ENCODE results near the gene OPN1MW2. TPM values are rescaled to one million over a fixed set of nuclear protein-coding genes. Genes with fewer than 3 reads are reported as not detected.
"Not testable (repeated sequence)": the region's sequence is repeated elsewhere in the genome, so short reads cannot be mapped to it uniquely, and the experiment has no call there.

OPN1MW2 gene
- total and polyA plus RNA-seq, 9 donors = not detected

DNA sequence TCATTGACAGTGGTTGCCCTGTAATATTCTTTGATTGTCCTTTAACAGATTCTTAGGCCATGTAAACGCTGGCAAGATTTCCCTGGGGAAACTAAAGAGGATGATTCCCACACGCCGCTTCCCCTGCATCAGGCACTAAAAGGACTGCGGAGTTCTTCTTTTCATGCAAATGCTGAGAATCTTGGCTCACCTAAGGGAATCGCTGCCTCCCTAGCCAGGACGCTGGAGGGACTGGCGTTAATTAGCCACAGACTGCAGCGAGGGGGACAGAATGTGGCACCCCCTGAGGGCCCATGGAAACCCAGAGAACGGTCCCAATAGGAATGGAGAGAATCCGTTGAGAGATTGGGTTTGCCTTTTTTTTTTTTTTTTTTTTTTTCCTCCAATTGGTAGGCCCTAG is 8.1 kb upstream of the OPN1MW2 start:
- H3K9me3 ChIP-seq (replicated peaks; ENCODE audit: control insufficient read depth, low read depth, low read length); H3K36me3 ChIP-seq (ENCODE audit: control insufficient read depth, insufficient read depth, low read length); DNase-seq; H3K4me3 ChIP-seq (ENCODE audit: low read length); H3K27ac ChIP-seq (ENCODE audit: low read length); H3K27me3 ChIP-seq (ENCODE audit: control insufficient read depth, insufficient read depth, low read length); H3K4me1 ChIP-seq (ENCODE audit: control insufficient read depth, insufficient read depth, low read length): not testable (repeated sequence)
- no CpG with 5 or more reads among the region's 10 CpGs for WGBS (ENCODE audit: insufficient coverage)

DNA sequence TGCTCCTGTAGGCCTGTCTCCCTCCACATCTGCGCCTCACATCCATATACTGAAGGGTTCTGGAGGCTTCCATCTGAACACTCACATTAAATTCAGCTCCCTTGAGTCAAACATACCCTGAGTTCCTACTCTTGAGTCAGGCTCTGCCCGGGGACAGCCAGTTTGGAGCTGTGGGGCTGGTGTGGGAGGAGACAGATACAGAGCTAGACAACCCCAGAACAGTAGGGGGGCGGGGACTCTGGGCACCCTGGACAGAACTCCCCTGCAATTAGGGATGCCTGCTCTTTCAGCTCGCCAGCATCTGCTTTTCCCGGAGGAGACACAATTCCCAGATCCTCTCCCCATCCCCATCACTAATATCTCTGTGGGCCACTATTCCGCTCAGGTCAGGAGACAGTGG is 5.7 kb downstream of the OPN1MW2 start:
- H3K4me3 ChIP-seq (ENCODE audit: low read length); DNase-seq; H3K4me1 ChIP-seq (ENCODE audit: control insufficient read depth, insufficient read depth, low read length); H3K27me3 ChIP-seq (ENCODE audit: control insufficient read depth, insufficient read depth, low read length); H3K36me3 ChIP-seq (ENCODE audit: control insufficient read depth, insufficient read depth, low read length); H3K27ac ChIP-seq (ENCODE audit: low read length); H3K9me3 ChIP-seq (replicated peaks; ENCODE audit: control insufficient read depth, low read depth, low read length): not testable (repeated sequence)
- no CpG with 5 or more reads among the region's 6 CpGs for WGBS (ENCODE audit: insufficient coverage)

DNA sequence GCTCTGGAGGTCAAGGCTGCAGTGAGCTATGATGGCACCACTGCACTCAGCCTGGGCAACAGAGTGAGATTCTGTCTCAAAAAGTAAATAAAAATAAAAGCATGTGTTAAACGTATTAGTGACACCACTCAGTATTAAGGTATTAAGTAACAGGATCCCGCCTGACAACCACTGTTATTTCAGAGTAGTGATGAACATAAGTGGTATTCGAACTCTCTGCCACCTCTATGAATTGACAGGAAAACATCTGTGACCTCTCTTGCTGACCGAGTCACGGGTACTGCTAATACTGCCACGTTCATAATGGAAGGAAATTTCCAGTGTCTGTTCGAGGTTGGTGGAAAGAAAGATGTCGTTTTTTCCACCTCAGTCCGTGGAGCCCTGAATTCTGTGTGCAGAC is 7.2 kb downstream of the OPN1MW2 start:
- H3K27me3 ChIP-seq (ENCODE audit: control insufficient read depth, insufficient read depth, low read length); H3K36me3 ChIP-seq (ENCODE audit: control insufficient read depth, insufficient read depth, low read length); DNase-seq; H3K9me3 ChIP-seq (replicated peaks; ENCODE audit: control insufficient read depth, low read depth, low read length); H3K4me1 ChIP-seq (ENCODE audit: control insufficient read depth, insufficient read depth, low read length); H3K27ac ChIP-seq (ENCODE audit: low read length); H3K4me3 ChIP-seq (ENCODE audit: low read length): not testable (repeated sequence)
- no CpG with 5 or more reads among the region's 9 CpGs for WGBS (ENCODE audit: insufficient coverage)

DNA sequence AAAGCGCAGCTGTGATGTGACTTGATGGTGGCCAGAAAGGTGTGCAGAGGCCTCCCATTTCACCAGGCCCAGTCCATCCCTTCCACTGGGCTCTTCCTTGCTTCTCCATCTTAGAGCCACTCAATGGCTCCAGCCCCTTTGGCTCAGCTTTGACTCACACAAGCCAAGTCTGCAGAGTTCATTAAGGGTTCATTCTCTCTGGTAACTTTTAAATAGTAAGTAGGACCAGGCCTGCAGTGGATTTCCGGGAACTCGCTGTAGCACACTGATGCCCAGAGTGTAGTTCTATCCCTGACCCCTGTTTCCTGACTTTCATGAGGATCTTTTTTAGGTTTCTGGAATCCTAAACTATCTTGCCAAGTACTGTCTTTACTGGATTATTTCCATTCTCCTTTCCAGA is 11.9 kb downstream of the OPN1MW2 start:
- WGBS (ENCODE audit: insufficient coverage) = no CpG with 5 or more reads among the region's 3 CpGs
- not testable (repeated sequence) for H3K36me3 ChIP-seq (ENCODE audit: control insufficient read depth, insufficient read depth, low read length); H3K27me3 ChIP-seq (ENCODE audit: control insufficient read depth, insufficient read depth, low read length); DNase-seq; H3K4me3 ChIP-seq (ENCODE audit: low read length); H3K27ac ChIP-seq (ENCODE audit: low read length); H3K4me1 ChIP-seq (ENCODE audit: control insufficient read depth, insufficient read depth, low read length); H3K9me3 ChIP-seq (replicated peaks; ENCODE audit: control insufficient read depth, low read depth, low read length)

DNA sequence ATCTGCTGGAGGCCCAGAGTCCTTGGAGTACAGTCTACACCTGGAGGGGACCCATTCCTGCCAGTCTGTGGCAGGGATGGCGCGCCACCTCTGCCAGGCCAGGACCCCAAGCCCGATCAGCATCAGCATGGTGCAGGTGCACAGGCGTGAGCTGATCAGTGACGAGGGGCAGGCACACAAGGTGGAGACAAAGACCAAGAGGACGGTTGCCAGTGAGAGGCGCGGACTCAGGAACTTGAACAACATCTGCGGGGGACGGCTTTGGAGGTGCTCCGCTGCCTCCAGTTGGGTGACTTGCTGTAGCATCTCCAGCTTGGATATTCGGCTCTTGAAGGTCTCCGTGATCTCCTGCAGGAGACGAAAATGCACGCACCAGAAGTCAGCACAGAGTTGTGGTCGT is 14.1 kb downstream of the OPN1MW2 start:
- not testable (repeated sequence) for H3K4me3 ChIP-seq (ENCODE audit: low read length); H3K4me1 ChIP-seq (ENCODE audit: control insufficient read depth, insufficient read depth, low read length); DNase-seq; H3K27ac ChIP-seq (ENCODE audit: low read length); H3K27me3 ChIP-seq (ENCODE audit: control insufficient read depth, insufficient read depth, low read length); H3K9me3 ChIP-seq (replicated peaks; ENCODE audit: control insufficient read depth, low read depth, low read length); H3K36me3 ChIP-seq (ENCODE audit: control insufficient read depth, insufficient read depth, low read length)
- no CpG with 5 or more reads among the region's 16 CpGs for WGBS (ENCODE audit: insufficient coverage)

DNA sequence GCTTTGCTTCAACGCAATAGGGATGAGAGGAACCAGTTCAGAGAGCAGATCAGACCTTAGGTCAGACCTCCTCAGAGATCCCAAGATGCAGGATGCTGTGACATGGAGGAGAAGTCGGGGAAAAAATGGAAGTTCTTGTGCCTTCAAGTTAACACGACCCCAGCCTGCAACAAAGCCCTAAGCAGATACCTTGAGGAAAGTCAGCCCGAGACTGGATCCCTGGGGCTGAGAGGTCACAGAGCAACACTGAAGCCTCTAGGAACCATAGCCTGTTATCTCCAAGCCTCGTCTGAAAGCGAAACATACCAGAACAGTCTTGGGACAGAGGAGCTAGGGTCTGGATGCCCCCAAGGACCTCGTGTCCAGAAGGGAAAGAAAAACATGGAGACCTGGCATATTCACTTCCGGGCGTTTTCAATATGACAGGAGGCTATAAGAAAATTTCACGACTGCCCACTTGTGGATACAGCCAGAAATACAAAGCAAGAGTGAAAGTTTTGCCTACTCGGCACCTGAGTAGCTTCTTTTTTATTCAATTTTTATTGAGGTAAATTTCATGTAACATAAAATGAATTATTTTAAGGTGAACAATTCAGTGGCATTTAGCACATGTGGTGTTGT is 19.5 kb downstream of the OPN1MW2 start:
- not testable (repeated sequence) for H3K4me3 ChIP-seq (ENCODE audit: low read length); H3K27me3 ChIP-seq (ENCODE audit: control insufficient read depth, insufficient read depth, low read length); H3K27ac ChIP-seq (ENCODE audit: low read length); DNase-seq; H3K9me3 ChIP-seq (replicated peaks; ENCODE audit: control insufficient read depth, low read depth, low read length); H3K4me1 ChIP-seq (ENCODE audit: control insufficient read depth, insufficient read depth, low read length); H3K36me3 ChIP-seq (ENCODE audit: control insufficient read depth, insufficient read depth, low read length)
- WGBS (ENCODE audit: insufficient coverage) = no CpG with 5 or more reads among the region's 11 CpGs

DNA sequence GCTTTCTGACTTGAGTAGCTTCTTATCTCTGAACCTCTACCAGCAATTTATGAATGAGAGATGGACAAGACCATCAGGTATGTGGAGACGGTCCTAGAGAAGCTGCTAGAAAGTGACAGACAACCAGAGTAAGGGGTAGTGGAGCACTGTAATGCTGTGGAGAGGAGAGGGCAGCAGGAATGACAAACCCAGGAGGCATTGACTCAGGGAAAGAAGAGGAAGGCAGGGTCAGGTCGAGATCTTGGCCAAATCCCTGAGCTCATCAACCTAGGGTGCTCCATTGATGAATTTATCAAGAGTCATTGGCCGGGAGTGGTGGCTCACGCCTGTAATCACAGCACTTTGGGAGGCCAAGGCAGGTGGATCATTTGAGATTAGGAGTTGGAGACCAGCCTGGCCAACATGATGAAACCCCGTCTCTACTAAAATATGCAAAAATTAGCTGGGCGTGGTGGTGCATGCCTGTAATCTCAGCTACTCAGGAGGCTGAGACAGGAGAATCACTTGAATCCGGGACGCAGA is 20.5 kb downstream of the OPN1MW2 start:
- H3K4me3 ChIP-seq (ENCODE audit: low read length); H3K27me3 ChIP-seq (ENCODE audit: control insufficient read depth, insufficient read depth, low read length); H3K4me1 ChIP-seq (ENCODE audit: control insufficient read depth, insufficient read depth, low read length); H3K9me3 ChIP-seq (replicated peaks; ENCODE audit: control insufficient read depth, low read depth, low read length); H3K36me3 ChIP-seq (ENCODE audit: control insufficient read depth, insufficient read depth, low read length); H3K27ac ChIP-seq (ENCODE audit: low read length): not testable (repeated sequence)
- 79% methylated on average over 4 of the region's 8 CpGs for WGBS (ENCODE audit: insufficient coverage)
- DNase-seq = peak; percentile 0

DNA sequence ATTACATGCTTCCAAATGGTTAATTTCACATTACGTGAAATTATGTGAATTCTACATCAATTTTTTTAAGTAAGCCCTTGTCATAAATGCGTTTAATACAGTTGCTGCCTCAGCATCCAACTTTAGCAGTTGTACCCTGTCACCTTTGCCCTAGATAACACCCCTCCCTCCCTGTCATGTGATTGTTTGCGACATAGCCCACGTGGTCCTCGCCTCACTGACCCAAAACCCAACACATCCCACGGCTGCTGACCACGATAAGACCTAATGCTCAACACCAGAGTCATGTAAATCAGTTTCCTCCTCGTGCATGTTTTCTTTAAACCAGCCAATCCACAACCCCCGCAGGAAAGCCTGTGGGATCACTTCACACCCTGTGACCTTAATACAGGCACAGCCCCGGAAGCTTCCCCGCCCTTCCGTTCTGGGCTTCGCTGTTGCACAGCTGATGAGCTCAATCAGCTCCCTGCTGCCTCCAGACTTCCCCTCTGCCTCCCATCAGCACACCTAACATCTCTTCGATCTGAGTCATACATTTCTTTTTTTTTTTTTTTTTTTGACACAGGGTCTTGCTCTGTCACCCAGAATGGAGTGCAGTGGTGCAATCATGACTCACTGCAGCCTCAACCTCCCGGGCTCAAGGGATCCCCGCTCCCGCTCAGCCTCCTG is 28.0 kb downstream of the OPN1MW2 start:
- not testable (repeated sequence) for H3K36me3 ChIP-seq (ENCODE audit: control insufficient read depth, insufficient read depth, low read length)
- no CpG with 5 or more reads among the region's 17 CpGs for WGBS (ENCODE audit: insufficient coverage)

DNA sequence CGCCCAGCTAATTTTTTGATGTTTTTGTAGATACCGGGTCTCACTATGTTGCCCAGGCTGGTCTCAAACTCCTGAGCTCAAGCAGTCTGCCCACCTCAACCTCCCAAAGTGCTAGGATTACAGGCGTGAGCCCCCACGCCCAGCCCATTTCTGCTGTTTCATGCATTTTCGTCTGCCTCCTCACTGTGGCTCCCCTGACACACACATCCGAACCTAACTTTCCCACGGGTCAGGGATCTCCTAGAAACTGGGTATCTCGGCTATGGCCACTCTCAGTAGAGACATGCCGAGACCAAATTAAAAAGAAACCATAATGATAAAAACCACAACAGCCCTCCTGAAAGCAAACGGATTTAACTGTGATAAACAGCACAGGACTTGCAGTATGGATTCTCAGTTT is 28.5 kb downstream of the OPN1MW2 start:
- not testable (repeated sequence) for H3K27ac ChIP-seq (ENCODE audit: low read length); H3K4me3 ChIP-seq (ENCODE audit: low read length); H3K36me3 ChIP-seq (ENCODE audit: control insufficient read depth, insufficient read depth, low read length); H3K27me3 ChIP-seq (ENCODE audit: control insufficient read depth, insufficient read depth, low read length); H3K4me1 ChIP-seq (ENCODE audit: control insufficient read depth, insufficient read depth, low read length); H3K9me3 ChIP-seq (replicated peaks; ENCODE audit: control insufficient read depth, low read depth, low read length); DNase-seq
- no CpG with 5 or more reads among the region's 10 CpGs for WGBS (ENCODE audit: insufficient coverage)

More for the DNA sequence above, 28.0 kb downstream of the OPN1MW2 start:
- H3K4me3 ChIP-seq (ENCODE audit: low read length); H3K4me1 ChIP-seq (ENCODE audit: control insufficient read depth, insufficient read depth, low read length); H3K9me3 ChIP-seq (replicated peaks; ENCODE audit: control insufficient read depth, low read depth, low read length); DNase-seq; H3K27ac ChIP-seq (ENCODE audit: low read length); H3K27me3 ChIP-seq (ENCODE audit: control insufficient read depth, insufficient read depth, low read length): not testable (repeated sequence)

DNA sequence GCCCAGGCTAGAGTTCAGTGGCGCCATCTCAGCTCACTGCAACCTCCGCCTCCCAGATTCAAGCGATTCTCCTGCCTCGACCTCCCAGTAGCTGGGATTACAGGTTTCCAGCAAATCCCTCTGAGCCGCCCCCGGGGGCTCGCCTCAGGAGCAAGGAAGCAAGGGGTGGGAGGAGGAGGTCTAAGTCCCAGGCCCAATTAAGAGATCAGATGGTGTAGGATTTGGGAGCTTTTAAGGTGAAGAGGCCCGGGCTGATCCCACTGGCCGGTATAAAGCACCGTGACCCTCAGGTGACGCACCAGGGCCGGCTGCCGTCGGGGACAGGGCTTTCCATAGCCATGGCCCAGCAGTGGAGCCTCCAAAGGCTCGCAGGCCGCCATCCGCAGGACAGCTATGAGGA is 37.7 kb downstream of the OPN1MW2 start, which contains the start of gene OPN1MW3:
Gene OPN1MW3, plus strand, starts transcription at position 301 of the 400 bp plus-strand sequence. Its CDS starts 38 bp downstream, at position 339.
- H3K27ac ChIP-seq (ENCODE audit: low read length); H3K9me3 ChIP-seq (replicated peaks; ENCODE audit: control insufficient read depth, low read depth, low read length); DNase-seq; H3K27me3 ChIP-seq (ENCODE audit: control insufficient read depth, insufficient read depth, low read length); H3K36me3 ChIP-seq (ENCODE audit: control insufficient read depth, insufficient read depth, low read length); H3K4me1 ChIP-seq (ENCODE audit: control insufficient read depth, insufficient read depth, low read length); H3K4me3 ChIP-seq (ENCODE audit: low read length): not testable (repeated sequence)
- no CpG with 5 or more reads among the region's 17 CpGs for WGBS (ENCODE audit: insufficient coverage)

Data from muscle of leg (tissue), 11 donors.